ENCODE data around the gene BPIFA3.

Gene BPIFA3

DNA sequence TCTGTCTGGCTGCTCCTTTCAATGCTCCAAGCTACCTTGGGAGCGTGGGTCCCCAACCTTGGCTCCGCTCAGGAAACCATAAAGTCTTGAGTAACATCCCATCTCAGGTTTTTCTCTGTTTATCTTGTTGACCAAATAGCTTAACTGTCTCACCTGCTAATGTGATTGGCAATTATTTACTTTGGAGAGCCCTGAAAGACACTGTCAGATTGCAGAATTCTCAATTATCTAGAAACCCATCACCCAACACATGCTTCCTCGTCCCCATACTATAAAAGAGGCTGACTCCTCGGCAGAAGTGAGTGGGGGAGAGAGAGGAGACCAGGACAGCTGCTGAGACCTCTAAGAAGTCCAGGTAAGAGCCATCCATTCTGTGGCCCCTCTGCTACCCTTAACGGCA, 18.5 kb downstream of the BPIFA3 start, which contains the start of gene BPIFA1:
TSS of gene BPIFA1 (plus strand) at position 301 of the 400 bp plus-strand sequence. CDS start 1,716 bp downstream, outside the sequence.
- DNase-seq = no peak
- Mint-ChIP-seq H3K27ac (no peak within 1 kb of the TSS), H3K36me3 (no peaks in the 10 kb centered on the region), H3K4me3 (no peak within 1 kb of the TSS), H3K9me3 (no peaks in the 10 kb centered on the region), H3K4me1 (peaks cover 22% of the 10 kb centered on the region), H3K27me3 (peaks cover 50% of the 10 kb centered on the region)
- CTCF ChIA-PET = no interaction called here

DNA sequence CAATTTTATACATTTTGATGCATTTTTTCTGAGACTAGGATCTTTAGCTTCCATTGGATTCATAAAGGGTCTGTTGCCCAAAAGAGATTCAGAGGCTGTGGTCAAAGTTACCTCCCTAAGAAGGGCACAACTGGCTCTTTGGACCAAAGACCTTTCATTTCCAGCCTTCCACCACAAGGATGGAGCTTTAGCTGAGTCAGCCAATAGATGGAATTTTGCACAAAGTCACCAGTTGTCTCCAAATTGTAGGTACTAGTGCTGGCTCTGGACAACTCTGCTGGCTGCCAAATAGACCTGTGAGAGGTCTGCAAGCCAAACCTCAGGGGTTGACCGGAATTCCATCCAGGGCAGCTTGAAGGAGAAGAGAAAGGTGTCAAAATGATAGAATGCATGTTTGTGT, 19.2 kb downstream of the BPIFA3 start:
- CTCF ChIA-PET = no interaction called here

DNA sequence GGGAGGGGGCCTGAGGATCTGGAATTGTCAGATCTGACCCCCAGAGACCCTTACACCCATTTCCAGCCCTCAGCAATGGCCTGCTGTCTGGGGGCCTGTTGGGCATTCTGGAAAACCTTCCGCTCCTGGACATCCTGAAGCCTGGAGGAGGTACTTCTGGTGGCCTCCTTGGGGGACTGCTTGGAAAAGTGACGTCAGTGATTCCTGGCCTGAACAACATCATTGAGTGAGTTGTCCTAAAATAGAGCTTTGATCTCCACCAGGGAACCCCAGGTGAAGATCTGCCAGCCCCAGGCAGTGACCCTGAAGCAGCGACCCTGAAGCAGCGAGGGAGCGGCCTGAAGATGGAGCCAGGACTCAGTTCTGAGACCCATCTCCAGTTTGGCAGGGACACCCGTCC, 20.8 kb downstream of the BPIFA3 start:
- CTCF ChIA-PET = no interaction called here

More for the DNA sequence above, 19.2 kb downstream of the BPIFA3 start:
- Mint-ChIP-seq H3K27ac (no peak overlapping the region), H3K27me3 (peaks cover 45% of the 10 kb centered on the region), H3K4me1 (peaks cover 17% of the 10 kb centered on the region), H3K4me3 (no peak overlapping the region), H3K9me3 (no peaks in the 10 kb centered on the region), H3K36me3 (no peaks in the 10 kb centered on the region)
- no peak for DNase-seq

DNA sequence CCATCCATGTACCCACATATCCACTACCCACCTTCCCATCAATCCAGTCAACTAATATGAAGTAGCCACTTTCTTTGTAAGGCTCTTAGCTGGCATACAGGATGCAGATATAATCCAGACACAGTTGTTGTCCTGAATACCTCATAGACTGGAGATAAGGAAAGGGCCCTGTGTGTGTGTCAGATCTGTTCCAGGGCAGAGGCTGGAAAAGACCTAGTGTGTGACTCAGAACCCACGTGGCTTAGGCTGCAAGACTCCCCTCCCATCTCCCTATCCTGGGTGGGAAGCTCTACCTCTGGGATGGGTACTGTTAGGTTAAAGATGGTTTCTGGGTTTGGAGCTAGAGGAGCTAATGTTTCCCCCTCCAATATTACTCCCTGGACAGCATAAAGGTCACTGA, 22.3 kb downstream of the BPIFA3 start:
- CTCF ChIA-PET = no interaction called here
- H3K9me3 Mint-ChIP-seq = no peaks in the 10 kb centered on the region
- peaks cover 31% of the 10 kb centered on the region for H3K27me3 Mint-ChIP-seq
- H3K4me3 Mint-ChIP-seq = no peak overlapping the region
- no peak overlapping the region for H3K27ac Mint-ChIP-seq
- no peaks in the 10 kb centered on the region for H3K36me3 Mint-ChIP-seq
- no peaks in the 10 kb centered on the region for H3K4me1 Mint-ChIP-seq
- no peak for DNase-seq

More for the DNA sequence above, 20.8 kb downstream of the BPIFA3 start:
- H3K9me3 Mint-ChIP-seq = no peaks in the 10 kb centered on the region
- peaks cover 2% of the 10 kb centered on the region for H3K4me1 Mint-ChIP-seq
- no peaks in the 10 kb centered on the region for H3K36me3 Mint-ChIP-seq
- H3K27ac Mint-ChIP-seq = no peak overlapping the region
- DNase-seq = no peak
- peaks cover 40% of the 10 kb centered on the region for H3K27me3 Mint-ChIP-seq
- no peak overlapping the region for H3K4me3 Mint-ChIP-seq

DNA sequence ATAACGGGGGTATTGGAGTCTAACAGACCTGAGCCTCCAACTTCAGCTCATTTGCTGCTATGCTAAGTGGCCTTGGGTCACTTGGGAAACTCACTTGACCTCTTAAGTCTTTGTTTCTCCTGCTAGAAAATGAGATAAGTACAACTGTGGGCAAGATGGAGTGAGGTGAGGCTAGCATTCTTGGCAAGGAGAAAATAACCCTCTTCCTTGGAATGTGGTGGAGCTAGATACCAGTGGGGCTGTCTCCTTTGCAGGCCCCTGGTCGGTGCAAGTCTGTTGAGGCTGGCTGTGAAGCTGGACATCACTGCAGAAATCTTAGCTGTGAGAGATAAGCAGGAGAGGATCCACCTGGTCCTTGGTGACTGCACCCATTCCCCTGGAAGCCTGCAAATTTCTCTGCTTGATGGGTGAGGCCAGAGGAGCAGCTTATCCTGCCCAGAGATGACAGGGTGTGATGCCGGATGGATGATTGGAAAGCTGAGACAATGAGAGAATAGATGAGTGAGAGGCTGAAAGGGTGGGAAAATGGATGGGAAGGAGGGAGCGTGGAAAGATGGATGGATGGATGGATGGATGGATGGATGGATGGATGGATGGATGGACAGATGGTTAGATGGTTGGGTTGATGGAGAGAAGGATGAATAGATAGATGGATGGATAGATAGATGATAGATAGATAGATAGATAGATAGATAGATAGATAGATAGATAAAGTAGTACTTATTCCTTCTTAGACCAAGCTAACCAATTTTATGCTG, 23.0 kb downstream of the BPIFA3 start:
- H3K4me3 Mint-ChIP-seq = no peak overlapping the region
- CTCF ChIA-PET = interaction anchor here (0.7 kb wide), 1 partner anchor 34 kb away, joined by 3 read pairs; no protein-coding TSS in a partner anchor
- H3K9me3 Mint-ChIP-seq = no peaks in the 10 kb centered on the region
- H3K27me3 Mint-ChIP-seq = peaks cover 29% of the 10 kb centered on the region
- no peaks in the 10 kb centered on the region for H3K36me3 Mint-ChIP-seq
- no peak for DNase-seq
- H3K4me1 Mint-ChIP-seq = no peaks in the 10 kb centered on the region
- H3K27ac Mint-ChIP-seq = no peak overlapping the region

DNA sequence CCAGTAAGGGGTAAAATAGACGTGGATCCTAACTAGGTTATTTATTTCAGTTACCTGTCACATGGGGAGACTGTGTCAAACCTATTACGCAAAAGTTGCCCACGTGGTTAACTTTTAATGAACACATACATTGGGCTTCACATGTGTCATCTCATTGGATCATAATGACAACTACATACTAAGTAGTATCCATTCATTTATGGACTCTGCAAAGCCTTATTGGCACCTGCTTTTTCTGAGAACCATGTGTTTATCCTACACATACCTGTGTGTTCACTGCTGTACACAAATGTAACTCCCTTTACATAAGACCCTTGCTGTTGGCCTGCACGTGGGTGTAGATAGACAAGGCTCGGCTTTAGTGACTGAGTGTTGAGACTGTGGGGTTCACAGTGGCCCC, 23.8 kb downstream of the BPIFA3 start:
- Mint-ChIP-seq H3K9me3 (no peaks in the 10 kb centered on the region), H3K36me3 (no peaks in the 10 kb centered on the region)
- CTCF ChIA-PET = no interaction called here

DNA sequence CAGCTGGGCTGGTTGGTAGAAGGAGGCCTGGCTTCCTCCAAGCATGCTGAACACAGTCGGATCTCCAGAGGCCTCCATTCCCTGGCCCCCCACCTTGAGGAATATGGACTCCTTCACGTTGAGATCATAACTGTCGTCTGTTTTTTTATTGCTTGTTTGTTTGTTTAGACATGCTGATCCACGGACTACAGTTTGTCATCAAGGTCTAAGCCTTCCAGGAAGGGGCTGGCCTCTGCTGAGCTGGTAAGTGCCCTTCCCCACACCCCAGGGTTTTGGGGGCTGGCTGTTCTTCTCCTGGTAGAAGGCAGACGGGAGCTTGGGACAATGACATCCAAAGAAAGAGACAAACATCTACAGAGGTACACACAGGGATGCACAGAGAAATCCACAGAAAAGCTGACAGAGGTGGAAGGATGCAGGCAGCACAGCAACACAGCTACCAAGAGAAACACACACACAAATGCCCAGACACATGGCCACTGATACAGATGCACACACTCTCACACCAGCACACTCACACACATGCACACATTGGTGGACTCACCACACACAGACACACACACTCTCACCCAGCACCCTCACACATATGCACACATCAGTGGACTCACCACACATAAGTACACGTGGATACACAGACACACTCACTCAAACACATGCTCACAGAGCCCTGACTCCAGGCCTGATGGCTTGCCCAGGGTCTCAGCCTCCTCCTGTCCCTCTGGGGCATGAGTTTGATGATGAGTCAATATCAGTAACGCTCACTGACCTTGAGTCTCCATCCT, 25.4 kb downstream of the BPIFA3 start:
- Mint-ChIP-seq H3K9me3 (no peaks in the 10 kb centered on the region), H3K4me1 (no peaks in the 10 kb centered on the region), H3K27me3 (peaks cover 18% of the 10 kb centered on the region), H3K4me3 (no peak overlapping the region), H3K27ac (no peak overlapping the region), H3K36me3 (no peaks in the 10 kb centered on the region)
- CTCF ChIA-PET = no interaction called here
- no peak for DNase-seq

More for the DNA sequence above, 23.8 kb downstream of the BPIFA3 start:
- peaks cover 25% of the 10 kb centered on the region for H3K27me3 Mint-ChIP-seq
- no peaks in the 10 kb centered on the region for H3K4me1 Mint-ChIP-seq
- no peak overlapping the region for H3K27ac Mint-ChIP-seq
- no peak overlapping the region for H3K4me3 Mint-ChIP-seq
- no peak for DNase-seq

DNA sequence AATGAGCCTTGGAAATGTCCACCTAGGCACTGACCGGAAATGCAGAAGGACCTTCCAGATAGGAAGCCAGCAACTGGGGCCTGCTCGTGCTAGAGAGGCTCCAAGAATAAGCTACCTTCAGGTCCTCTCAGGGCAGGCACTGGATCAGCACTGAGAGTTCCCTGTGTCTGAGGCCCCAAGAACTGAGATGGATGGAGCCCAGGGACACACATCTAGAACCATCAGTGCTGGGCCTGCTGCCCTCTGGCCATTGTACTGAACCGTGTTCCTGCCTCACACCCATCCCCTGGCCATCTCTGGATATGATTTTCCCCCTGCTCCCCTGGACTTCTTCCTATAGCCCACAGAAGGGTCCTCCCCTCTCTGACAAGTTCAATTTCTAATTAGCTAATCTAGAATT, 28.9 kb downstream of the BPIFA3 start:
- Mint-ChIP-seq H3K27ac (no peak overlapping the region), H3K4me1 (no peaks in the 10 kb centered on the region), H3K27me3 (peaks cover 10% of the 10 kb centered on the region), H3K4me3 (no peak overlapping the region), H3K36me3 (no peaks in the 10 kb centered on the region), H3K9me3 (no peaks in the 10 kb centered on the region)
- DNase-seq = no peak
- CTCF ChIA-PET = no interaction called here

DNA sequence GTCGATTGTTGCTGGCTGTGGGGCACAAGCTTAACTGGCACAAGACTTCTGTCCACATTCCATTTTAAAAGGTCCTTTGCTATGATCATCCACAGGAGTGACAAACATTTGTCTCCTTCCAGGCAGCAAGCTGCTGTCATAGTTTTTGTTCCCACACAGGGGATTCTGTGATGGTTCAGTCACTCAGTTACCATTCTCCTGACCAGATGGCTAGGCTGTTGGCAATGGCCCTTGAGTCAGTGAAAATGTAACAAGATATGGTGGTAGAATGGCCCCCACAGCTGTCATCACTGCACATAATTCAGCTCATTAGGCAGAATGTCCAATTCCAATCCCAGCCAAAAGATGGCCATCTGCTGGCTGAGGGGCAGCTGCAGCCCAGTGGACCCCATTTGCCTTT, 32.3 kb downstream of the BPIFA3 start:
- no peaks in the 10 kb centered on the region for H3K36me3 Mint-ChIP-seq
- H3K9me3 Mint-ChIP-seq = no peaks in the 10 kb centered on the region
- CTCF ChIA-PET = interaction anchor here (0.6 kb wide), 1 partner anchor 537 kb away, joined by 4 read pairs; no protein-coding TSS in a partner anchor
- H3K27ac Mint-ChIP-seq = no peak overlapping the region
- peaks cover 4% of the 10 kb centered on the region for H3K27me3 Mint-ChIP-seq
- DNase-seq = no peak
- H3K4me3 Mint-ChIP-seq = no peak overlapping the region
- H3K4me1 Mint-ChIP-seq = no peaks in the 10 kb centered on the region

DNA sequence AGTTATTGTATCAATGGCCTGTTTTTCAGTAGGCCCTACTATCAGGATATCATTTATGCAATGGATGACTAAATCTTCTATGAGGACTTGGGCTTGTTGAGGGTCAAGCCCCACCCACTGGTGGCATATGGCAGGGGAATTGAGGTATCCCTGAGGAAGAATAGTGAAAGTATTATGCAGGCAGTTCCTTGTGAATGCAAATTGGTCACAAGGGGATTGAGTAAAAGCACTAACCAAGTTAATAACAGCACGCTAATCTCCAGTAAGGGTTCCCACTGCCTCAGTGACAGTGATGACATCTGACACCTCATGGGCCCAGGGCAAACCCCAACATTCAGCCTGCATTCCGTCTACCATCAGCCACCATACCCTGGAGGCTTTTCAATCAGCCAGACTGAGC, 33.5 kb downstream of the BPIFA3 start:
- H3K9me3 Mint-ChIP-seq = no peaks in the 10 kb centered on the region
- no peak overlapping the region for H3K4me3 Mint-ChIP-seq
- no peak for DNase-seq
- no peaks in the 10 kb centered on the region for H3K36me3 Mint-ChIP-seq
- H3K4me1 Mint-ChIP-seq = no peaks in the 10 kb centered on the region
- peaks cover 4% of the 10 kb centered on the region for H3K27me3 Mint-ChIP-seq
- H3K27ac Mint-ChIP-seq = no peak overlapping the region
- CTCF ChIA-PET = no interaction called here

DNA sequence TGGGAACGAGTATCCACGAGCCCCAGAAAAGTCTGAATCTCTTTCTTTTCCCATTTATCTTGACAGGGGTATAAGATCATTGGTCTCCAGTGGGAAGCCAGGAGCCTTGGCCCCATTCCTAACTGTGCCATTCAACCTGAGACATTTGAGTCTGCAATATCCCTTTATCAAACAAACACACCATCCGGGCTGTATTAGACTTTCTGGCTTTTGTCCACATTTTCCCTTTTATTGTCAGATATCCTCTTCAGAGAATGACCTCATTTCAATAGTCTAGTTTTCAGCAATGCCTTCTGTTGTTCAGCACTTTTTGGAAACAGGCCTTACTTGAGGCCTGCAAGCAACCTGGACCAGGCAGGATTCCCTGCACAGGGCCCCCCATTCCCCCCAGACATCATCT, 34.3 kb downstream of the BPIFA3 start:
- no peaks in the 10 kb centered on the region for H3K4me1 Mint-ChIP-seq
- no peak overlapping the region for H3K27ac Mint-ChIP-seq
- CTCF ChIA-PET = no interaction called here
- H3K36me3 Mint-ChIP-seq = no peaks in the 10 kb centered on the region
- no peak overlapping the region for H3K4me3 Mint-ChIP-seq
- no peaks in the 10 kb centered on the region for H3K9me3 Mint-ChIP-seq
- H3K27me3 Mint-ChIP-seq = no peaks in the 10 kb centered on the region
- no peak for DNase-seq

DNA sequence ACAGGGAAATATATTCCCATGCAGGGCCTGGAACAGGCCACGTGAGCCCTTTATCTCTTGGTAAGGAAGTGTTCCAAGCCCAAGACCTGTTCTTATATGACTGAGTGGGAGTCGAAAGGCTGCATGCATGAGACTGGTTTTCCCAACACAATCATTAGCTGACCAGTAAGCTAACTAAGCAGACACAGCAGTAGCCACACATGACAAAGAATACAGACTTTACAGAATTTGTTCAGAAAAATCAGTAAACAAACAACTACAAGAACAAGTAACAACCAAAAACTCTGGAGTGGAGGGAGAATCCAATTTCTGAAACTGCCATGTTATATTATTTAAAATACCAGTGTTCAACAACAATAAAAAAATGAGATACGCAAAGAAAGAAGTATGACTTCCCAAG, 35.3 kb downstream of the BPIFA3 start:
- Mint-ChIP-seq H3K27me3 (peaks cover 3% of the 10 kb centered on the region), H3K4me3 (no peak overlapping the region), H3K9me3 (no peaks in the 10 kb centered on the region), H3K4me1 (no peaks in the 10 kb centered on the region), H3K27ac (no peak overlapping the region), H3K36me3 (no peaks in the 10 kb centered on the region)
- CTCF ChIA-PET = no interaction called here
- no peak for DNase-seq

DNA sequence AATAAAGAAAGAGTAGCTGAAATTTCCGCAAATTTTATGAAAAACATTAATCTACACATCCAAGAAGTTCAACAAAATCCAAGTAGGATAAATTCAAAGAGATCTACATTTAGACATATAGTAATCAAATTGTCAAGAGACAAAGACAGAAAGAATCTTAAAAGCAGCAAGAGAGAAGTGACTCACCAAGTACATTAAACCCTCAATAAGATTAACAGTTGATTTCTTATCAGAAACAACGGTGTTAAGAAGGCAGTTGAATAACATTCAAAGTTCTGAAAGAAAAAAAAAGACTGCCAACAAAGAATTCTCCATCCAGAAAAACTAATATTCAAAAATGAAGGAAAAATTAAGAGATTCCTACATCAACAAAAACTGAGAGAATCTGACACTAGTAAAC, 37.9 kb downstream of the BPIFA3 start:
- no peak for DNase-seq
- Mint-ChIP-seq H3K27me3 (peaks cover 3% of the 10 kb centered on the region), H3K4me3 (no peak overlapping the region), H3K27ac (no peak overlapping the region), H3K9me3 (no peaks in the 10 kb centered on the region), H3K4me1 (no peaks in the 10 kb centered on the region), H3K36me3 (no peaks in the 10 kb centered on the region)
- CTCF ChIA-PET = no interaction called here

DNA sequence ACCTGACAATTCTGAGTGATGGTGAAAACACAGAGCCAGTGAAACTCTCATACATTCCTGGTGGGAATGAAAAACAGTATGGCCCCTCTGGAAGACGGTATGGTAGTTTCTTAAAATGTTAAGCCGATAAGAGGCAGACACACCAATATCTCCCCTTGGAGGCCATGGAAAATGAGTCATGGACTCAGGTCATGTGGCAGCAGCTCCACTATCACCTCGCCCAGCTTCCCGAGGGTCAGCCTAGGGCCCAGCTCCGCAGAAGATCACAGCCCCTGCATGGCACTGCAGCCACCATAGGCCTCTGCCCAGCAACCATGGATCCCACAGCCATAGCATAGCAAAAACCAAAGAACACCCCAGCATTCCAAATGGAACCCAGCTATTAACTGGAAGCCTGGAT, 40.1 kb downstream of the BPIFA3 start:
- Mint-ChIP-seq H3K9me3 (no peaks in the 10 kb centered on the region), H3K4me3 (no peak overlapping the region), H3K27me3 (peaks cover 20% of the 10 kb centered on the region), H3K4me1 (peaks cover 2% of the 10 kb centered on the region), H3K27ac (no peak overlapping the region), H3K36me3 (no peaks in the 10 kb centered on the region)
- no peak for DNase-seq
- CTCF ChIA-PET = no interaction called here

DNA sequence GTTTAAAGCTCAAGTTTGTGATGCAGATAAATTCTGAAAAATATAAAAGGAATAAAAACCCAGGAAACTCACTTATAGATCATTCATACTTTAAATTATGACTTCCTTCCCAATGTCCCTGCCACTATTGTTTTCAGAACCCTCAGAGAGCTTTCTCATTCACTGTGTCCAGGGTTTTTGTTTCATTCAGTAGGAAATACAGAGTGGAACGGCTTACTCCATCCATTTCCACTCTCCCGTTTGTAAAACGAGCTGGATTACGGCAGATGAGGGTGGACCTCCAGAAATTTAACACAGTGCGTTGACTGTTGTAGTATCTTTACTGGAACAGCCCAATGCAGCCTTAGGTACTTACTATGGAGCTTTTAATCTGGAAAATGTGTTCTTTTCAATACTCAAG, 42.2 kb downstream of the BPIFA3 start:
- H3K36me3 Mint-ChIP-seq = no peaks in the 10 kb centered on the region
- CTCF ChIA-PET = interaction anchor here (1.2 kb wide), 1 partner anchor 28 kb away, joined by 3 read pairs; no protein-coding TSS in a partner anchor

More for the DNA sequence above, 42.2 kb downstream of the BPIFA3 start:
- no peak for DNase-seq
- Mint-ChIP-seq H3K4me3 (no peak overlapping the region), H3K27me3 (peaks cover 30% of the 10 kb centered on the region), H3K9me3 (no peaks in the 10 kb centered on the region), H3K27ac (no peak overlapping the region), H3K4me1 (peaks cover 2% of the 10 kb centered on the region)
